ENCODE data around the gene HOXC11.

HOXC11 gene

GRCh38 chr12:53972722-53973235 is at the start of gene HOXC11:
TSS of gene HOXC11 (plus strand) at chr12:53973126. CDS start at chr12:53973242, 116 bp downstream.
- no peak for DNase-seq (ENCODE audit: low spot score)

GRCh38 chr12:53924521-53925405 is 48.2 kb upstream of the HOXC11 start:
- DNase-seq (ENCODE audit: low spot score) = no peak

- no peak for DNase-seq (ENCODE audit: low spot score)
Measured at GRCh38 chr12:53927220-53928029, 45.5 kb upstream of the HOXC11 start.

GRCh38 chr12:53928054-53928835 is 44.7 kb upstream of the HOXC11 start:
- no peak for DNase-seq (ENCODE audit: low spot score)

GRCh38 chr12:53929527-53929926 is 43.4 kb upstream of the HOXC11 start:
- DNase-seq (ENCODE audit: low spot score) = no peak

GRCh38 chr12:53930591-53931255 is 42.2 kb upstream of the HOXC11 start:
- no peak for DNase-seq (ENCODE audit: low spot score)

- DNase-seq (ENCODE audit: low spot score) = no peak
Measured at GRCh38 chr12:53931844-53932581, 40.9 kb upstream of the HOXC11 start.

- no peak for DNase-seq (ENCODE audit: low spot score)
Measured at GRCh38 chr12:53932915-53933314, 40.0 kb upstream of the HOXC11 start.

- DNase-seq (ENCODE audit: low spot score) = no peak
Measured at GRCh38 chr12:53935383-53936341, 37.3 kb upstream of the HOXC11 start.

- no peak for DNase-seq (ENCODE audit: low spot score)
Measured at GRCh38 chr12:53937099-53937498, 35.8 kb upstream of the HOXC11 start.

- DNase-seq (ENCODE audit: low spot score) = no peak
Measured at GRCh38 chr12:53937596-53938325, 35.2 kb upstream of the HOXC11 start.

- DNase-seq (ENCODE audit: low spot score) = peak; percentile 88
Measured at GRCh38 chr12:53938326-53939140, 34.4 kb upstream of the HOXC11 start, which contains the start of gene HOXC13. TSS of gene HOXC13 (plus strand) at chr12:53938831. CDS start at chr12:53938907, 76 bp downstream.

GRCh38 chr12:53939141-53940108 is 33.5 kb upstream of the HOXC11 start:
- DNase-seq (ENCODE audit: low spot score) = peak; percentile 20

- DNase-seq (ENCODE audit: low spot score) = no peak
Measured at GRCh38 chr12:53940443-53941014, 32.4 kb upstream of the HOXC11 start.

- DNase-seq (ENCODE audit: low spot score) = no peak
Measured at GRCh38 chr12:53941187-53941586, 31.7 kb upstream of the HOXC11 start.

GRCh38 chr12:53941750-53942149 is 31.2 kb upstream of the HOXC11 start:
- no peak for DNase-seq (ENCODE audit: low spot score)
